Upper lobe of left lung (tissue), 6 donors: ENCODE data around the gene GUCA2B. TPM values are rescaled to one million over a fixed set of nuclear protein-coding genes. Genes with fewer than 3 reads are reported as not detected.
A peak's percentile ranks its signal among the peaks of the same experiment; 100 is the strongest.

Experiments used
- ATAC-seq, 2 donors: fragments of 200-7000 bp; cut with Tn5 transposase; one replicate each; pipeline ENCODE4 v1.9.1; 2022; ENCODE audit warnings: mild to moderate bottlenecking in 2 of 2, moderate library complexity in 2 of 2; ENCODE audit not compliant: low FRiP score in 2 of 2
- DNase-seq, 2 donors: peaks; one replicate each; pipeline ENCODE4 v3.0.0-alpha.2; 2019 to 2020
- H3K27ac ChIP-seq, 4 donors: fragments of 200-600 bp; sonication (generic); one replicate each; pipeline ENCODE4 v1.5.1; 2016 to 2019
- H3K27me3 ChIP-seq, 4 donors: fragments of 200-600 bp; sonication (generic); one replicate each; pipeline ENCODE4 v1.5.1; 2017 to 2019
- H3K36me3 ChIP-seq, 4 donors: fragments of 200-600 bp; sonication (generic); one replicate each; pipeline ENCODE4 v1.5.1; 2016 to 2019
- H3K4me1 ChIP-seq, 4 donors: fragments of 200-600 bp; sonication (generic); one replicate each; pipeline ENCODE4 v1.5.1; 2018 to 2019
- H3K4me3 ChIP-seq, 4 donors: fragments of 200-600 bp; sonication (generic); one replicate each; pipeline ENCODE4 v1.5.1; 2017 to 2019; ENCODE audit warnings: mild to moderate bottlenecking in 2 of 4, moderate library complexity in 1 of 4
- H3K9me3 ChIP-seq, 4 donors: fragments of 200-600 bp; sonication (generic); one replicate each; pipeline ENCODE4 v1.5.1; 2018 to 2019
- EP300 ChIP-seq, 4 donors: sonication (generic); formaldehyde crosslinking; IDR thresholded peaks; one replicate each; pipeline ENCODE4 v1.5.1; 2017; ENCODE audit warnings: antibody characterized with exemption in 4 of 4, control low read depth in 2 of 4
- POLR2A ChIP-seq, 4 donors: fragments of 450-650 bp; IDR thresholded peaks; one replicate each; pipeline ENCODE4 v1.5.1; 2016 to 2017; ENCODE audit warnings: antibody characterized with exemption in 4 of 4, mild to moderate bottlenecking in 2 of 4
- POLR2AphosphoS5 ChIP-seq, 2 donors: sonication (generic); formaldehyde crosslinking; IDR thresholded peaks; one replicate each; pipeline ENCODE4 v1.5.1; 2017; ENCODE audit warnings: antibody characterized with exemption in 2 of 2
- WGBS, 2 donors: methylation state at CpG; one replicate each; pipeline ENCODE4 v1.1.5; 2017 to 2018; 5-methylcytosine and 5-hydroxymethylcytosine counted together
- total RNA-seq, 6 donors: library from RNA; depleted of rRNA in 4 of 6; stranded (reverse); fragments of >200 nt in 4 of 6; gene quantifications; one replicate each; pipeline versions ENCODE4 v1.1.0 to v1.2.1, GENCODE V29; 2016 to 2021
- TF ChIP-seq, protein P1 (sequence below), 6 experiments: fragments of 450-650 bp in 4 of 6; fragments of 200-600 bp in 2 of 6; sonication (generic) in 2 of 6; IDR thresholded peaks; one replicate each; pipeline ENCODE4 v1.5.1; 2016 to 2019; ENCODE audit warnings: antibody characterized with exemption in 6 of 6
- donor health status: DM: no; HTN: no; CAD: no; lungs with moderate emphysema.
- donor health status: DM: no; HTN: yes; CAD: no; lungs with severe emphysema.

The GUCA2B gene
- total RNA-seq, 6 donors from 2014 or later: not detected

DNA sequence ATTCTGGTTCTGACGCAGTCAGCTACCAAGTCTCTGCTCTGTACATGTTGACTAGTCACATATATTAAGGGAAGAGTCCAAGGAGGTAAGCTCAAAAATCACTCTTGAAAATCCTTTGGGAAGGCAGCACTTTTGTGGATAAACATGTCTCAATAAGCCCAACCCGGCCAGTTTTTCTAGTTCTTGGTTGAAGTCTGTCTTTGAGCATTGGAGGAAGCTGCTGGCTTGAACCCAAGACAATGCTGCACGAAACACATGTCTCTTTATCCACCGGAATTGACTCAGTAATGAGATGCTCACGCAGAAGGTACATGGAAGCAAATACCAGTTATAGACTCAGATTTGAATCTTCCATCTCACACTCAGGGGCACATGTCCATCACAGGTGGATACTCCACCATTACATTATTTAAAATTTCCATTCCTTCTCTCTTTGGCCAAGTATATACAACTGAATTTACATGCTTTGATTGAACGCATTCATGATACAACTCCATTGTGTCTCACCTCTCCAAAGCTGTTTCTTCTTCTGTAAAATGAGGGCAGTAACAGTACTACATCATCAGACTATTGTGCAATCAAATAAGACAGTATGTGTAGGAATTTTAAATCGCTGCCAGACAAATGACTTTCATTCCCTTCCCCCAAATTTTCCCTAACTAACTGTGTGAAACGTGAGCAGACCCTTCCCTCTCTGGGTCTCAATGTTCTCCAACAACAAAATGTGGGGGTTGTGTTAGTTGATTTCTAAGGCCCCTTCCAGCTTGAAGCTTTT, 20.9 kb downstream of the GUCA2B start:
- H3K4me1 ChIP-seq: peaks cover 36 to 59% (median 42%) of the 10 kb centered on the region in 4 donors
- no peak overlapping the region for H3K4me3 ChIP-seq
- TF ChIP-seq POLR2AphosphoS5 (IDR thresholded peaks at IDR 0.05) (no peak), EP300 (IDR thresholded peaks at IDR 0.05) (no peak), POLR2A (IDR thresholded peaks at IDR 0.05) (no peak)
- TF ChIP-seq, protein P1, sequence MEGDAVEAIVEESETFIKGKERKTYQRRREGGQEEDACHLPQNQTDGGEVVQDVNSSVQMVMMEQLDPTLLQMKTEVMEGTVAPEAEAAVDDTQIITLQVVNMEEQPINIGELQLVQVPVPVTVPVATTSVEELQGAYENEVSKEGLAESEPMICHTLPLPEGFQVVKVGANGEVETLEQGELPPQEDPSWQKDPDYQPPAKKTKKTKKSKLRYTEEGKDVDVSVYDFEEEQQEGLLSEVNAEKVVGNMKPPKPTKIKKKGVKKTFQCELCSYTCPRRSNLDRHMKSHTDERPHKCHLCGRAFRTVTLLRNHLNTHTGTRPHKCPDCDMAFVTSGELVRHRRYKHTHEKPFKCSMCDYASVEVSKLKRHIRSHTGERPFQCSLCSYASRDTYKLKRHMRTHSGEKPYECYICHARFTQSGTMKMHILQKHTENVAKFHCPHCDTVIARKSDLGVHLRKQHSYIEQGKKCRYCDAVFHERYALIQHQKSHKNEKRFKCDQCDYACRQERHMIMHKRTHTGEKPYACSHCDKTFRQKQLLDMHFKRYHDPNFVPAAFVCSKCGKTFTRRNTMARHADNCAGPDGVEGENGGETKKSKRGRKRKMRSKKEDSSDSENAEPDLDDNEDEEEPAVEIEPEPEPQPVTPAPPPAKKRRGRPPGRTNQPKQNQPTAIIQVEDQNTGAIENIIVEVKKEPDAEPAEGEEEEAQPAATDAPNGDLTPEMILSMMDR (IDR thresholded peaks at IDR 0.05): no peak
- no peak overlapping the region for H3K27ac ChIP-seq
- WGBS, 2 donors: 64 to 70% methylated on average over 8 of the region's 8 CpGs
- DNase-seq: no peak
- H3K27me3 ChIP-seq: no peaks in the 10 kb centered on the region
- no peaks in the 10 kb centered on the region for H3K36me3 ChIP-seq
- H3K9me3 ChIP-seq: no peaks in the 10 kb centered on the region
- ATAC-seq: no peak

DNA sequence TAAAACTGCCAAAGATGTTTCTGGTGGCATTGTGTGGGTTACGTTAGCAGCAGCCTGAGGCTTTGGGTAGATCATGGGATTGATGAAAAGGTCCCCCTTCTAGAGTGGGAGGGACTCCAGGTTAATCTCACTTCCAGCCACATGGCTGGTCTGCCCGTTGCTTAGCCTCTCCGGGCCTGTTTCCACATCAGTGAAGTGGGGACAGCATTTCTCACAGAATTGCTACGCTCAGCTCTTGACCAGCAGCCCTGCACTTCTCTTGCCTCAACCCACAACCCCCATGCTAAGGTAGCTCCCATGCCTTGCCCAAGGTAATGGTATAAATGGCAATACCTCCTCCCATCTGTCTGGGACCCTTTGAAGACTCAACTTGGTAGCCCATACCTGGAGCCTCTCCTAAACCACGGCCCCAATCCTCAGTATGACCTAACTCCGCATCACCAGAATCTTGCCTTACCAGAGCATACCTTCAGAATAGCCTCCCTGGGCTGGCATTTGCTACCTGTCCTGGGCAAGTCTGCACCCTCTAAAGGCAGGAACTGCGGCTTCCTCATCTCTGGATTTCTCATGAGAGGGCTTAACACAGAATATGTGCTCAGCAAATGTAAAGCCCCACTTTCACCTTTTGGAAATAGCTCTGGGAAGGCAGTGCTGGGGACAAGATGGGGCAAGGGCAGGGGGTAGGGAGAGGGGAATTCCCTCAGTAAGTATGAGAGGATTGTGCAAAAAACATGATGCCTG, 22.3 kb downstream of the GUCA2B start:
- no peak overlapping the region for H3K4me3 ChIP-seq
- no peaks in the 10 kb centered on the region for H3K27me3 ChIP-seq
- peaks cover 0 to under 1% (median 0%) of the 10 kb centered on the region in 4 donors for H3K36me3 ChIP-seq
- DNase-seq: no peak
- 87% methylated on average over 7 of the region's 7 CpGs for WGBS, 2 donors
- TF ChIP-seq POLR2A (IDR thresholded peaks at IDR 0.05): no peak
- no peak for TF ChIP-seq EP300 (IDR thresholded peaks at IDR 0.05)
- TF ChIP-seq POLR2AphosphoS5 (IDR thresholded peaks at IDR 0.05): no peak
- TF ChIP-seq, protein P1 (IDR thresholded peaks at IDR 0.05): no peak
- no peak for ATAC-seq
- H3K9me3 ChIP-seq: no peaks in the 10 kb centered on the region
- H3K27ac ChIP-seq: no peak overlapping the region
- H3K4me1 ChIP-seq: peaks cover 42 to 67% (median 48%) of the 10 kb centered on the region in 4 donors

DNA sequence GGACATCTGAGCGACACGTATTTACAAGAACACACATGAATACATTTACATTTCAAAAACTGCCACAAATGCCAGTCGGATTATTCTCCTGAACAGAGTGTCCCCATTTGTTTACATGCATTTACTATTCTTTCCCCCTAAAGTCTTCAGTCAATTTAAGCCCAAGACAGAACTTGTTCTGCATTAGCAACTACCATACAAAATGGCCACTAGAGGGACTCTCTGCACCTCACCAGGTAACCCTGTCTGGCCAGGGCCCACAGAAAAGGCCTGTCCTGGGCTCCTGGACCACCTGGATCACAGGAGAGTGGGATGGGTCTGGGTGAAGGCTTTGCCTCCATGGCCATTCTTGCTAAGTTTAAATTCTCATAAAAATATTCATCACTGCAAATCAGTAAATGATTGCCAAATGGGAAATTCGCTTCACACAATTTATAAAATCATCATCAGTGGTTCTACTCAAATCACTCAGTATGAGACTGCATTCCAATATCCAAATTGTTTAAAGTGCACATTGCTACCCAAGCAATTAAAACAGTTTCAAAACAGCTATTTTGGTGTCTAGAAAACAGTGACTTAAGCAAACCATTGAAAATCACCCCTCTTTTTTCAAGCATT, 23.8 kb downstream of the GUCA2B start:
- TF ChIP-seq EP300 (IDR thresholded peaks at IDR 0.05): no peak
- TF ChIP-seq POLR2A (IDR thresholded peaks at IDR 0.05): no peak
- TF ChIP-seq, protein P1 (IDR thresholded peaks at IDR 0.05): peak; percentile 43 to 56 (median 52)
- no peaks in the 10 kb centered on the region for H3K27me3 ChIP-seq
- DNase-seq (no peak), ATAC-seq (peak in 1 of 2 donors; percentile 34)
- WGBS, 2 donors: 67 to 79% methylated on average over 4 of the region's 4 CpGs
- peaks cover 28 to 54% (median 38%) of the 10 kb centered on the region in 4 donors for H3K4me1 ChIP-seq
- H3K27ac ChIP-seq: peak overlapping the region in 1 of 4 donors; percentile 9
- H3K9me3 ChIP-seq: no peaks in the 10 kb centered on the region
- no peak overlapping the region for H3K4me3 ChIP-seq
- peaks cover 0 to 7% (median 1%) of the 10 kb centered on the region in 4 donors for H3K36me3 ChIP-seq

DNA sequence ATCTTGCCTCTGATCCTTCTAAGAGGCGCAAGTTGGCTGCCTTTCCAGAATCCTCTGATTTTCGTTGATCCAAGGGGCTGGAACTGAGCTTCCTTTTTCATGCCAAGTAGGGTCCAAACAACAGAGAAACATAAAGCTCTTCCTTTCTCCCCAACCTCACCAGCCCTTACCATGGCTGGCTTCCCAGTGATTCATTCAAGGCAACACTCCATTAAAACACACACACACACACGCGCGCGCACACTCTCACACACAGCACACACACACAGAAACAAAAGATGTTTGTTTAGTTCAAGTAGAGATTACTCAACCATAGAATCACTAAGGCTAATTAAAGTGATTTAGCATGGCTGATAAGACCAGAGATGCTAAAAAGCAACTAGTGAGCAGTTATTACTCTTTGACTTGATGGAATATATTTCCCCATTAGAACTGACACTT, 24.4 kb downstream of the GUCA2B start:
- ATAC-seq: no peak
- WGBS, 2 donors: 55 to 61% methylated on average over 6 of the region's 6 CpGs
- DNase-seq: peak in 1 of 2 donors; percentile 62

More for the DNA sequence above, 24.4 kb downstream of the GUCA2B start:
- H3K4me3 ChIP-seq: no peak overlapping the region
- H3K27ac ChIP-seq: peak overlapping the region in 2 of 4 donors; percentile 7 to 9
- H3K9me3 ChIP-seq: no peaks in the 10 kb centered on the region
- TF ChIP-seq EP300 (IDR thresholded peaks at IDR 0.05) (no peak), POLR2A (IDR thresholded peaks at IDR 0.05) (no peak), POLR2AphosphoS5 (IDR thresholded peaks at IDR 0.05) (no peak)
- TF ChIP-seq, protein P1 (IDR thresholded peaks at IDR 0.05): no peak
- H3K4me1 ChIP-seq: peaks cover 27 to 49% (median 32%) of the 10 kb centered on the region in 4 donors
- H3K27me3 ChIP-seq: no peaks in the 10 kb centered on the region
- H3K36me3 ChIP-seq: peaks cover 0 to 7% (median 2%) of the 10 kb centered on the region in 4 donors
